ENCODE measurements around the gene IQCK. TPM values are rescaled to one million over a fixed set of nuclear protein-coding genes. Genes with fewer than 3 reads are reported as not detected.
A peak's percentile ranks its signal among the peaks of the same experiment; 100 is the strongest.

The IQCK gene
- total RNA-seq, 3 donors from 2014 or later, result 25.9 to 63.8 (median 34.7) TPM

DNA sequence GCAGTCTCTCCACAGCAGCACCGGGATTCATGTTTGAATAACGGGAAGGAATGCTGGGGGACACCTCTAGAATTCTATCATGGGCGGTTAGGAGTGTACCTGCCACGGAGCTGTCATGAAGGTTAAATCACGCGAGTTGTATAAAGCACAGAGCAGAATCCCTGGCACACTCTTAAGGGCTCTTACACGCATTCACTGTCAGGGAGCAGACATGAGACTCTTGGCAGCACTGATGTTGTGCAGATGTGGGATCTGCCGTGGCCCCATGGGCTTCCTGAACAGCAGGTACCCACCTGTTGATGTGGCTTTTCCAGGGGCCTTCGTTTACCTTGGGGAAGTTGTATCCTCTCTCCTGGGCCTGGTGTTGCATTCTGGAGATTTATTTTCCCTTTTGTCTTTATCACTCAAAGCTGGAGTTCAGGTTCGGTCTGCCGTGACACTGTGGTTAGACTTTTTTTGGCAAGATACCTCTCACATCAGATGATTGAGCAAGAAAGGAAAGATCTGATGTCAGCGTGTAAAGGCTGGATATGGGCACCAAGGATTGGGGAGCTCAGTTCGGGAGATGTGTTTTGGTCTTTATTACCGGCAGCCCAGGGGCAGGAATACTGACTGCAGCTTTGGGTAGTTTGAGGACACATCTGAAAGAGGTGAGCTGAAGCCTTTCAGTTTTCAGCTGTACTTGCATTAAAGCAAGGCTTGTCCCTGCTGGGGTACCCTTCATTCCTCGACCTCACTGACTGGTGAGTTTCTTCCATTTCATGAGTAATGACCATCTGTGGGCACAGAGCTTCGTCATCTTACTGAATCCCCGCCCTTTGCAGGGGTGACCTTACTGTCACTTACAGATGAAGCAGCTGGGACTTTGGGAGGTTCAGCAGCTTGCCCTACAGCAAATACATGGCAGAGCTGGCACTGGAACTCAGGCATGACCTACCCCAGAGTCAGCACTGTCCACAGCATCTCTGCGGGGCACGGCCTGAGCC lies 19.3 kb upstream of the IQCK start:
- H3K36me3 ChIP-seq, result no peaks in the 10 kb centered on the region
- peaks cover 7 to 10% of the 10 kb centered on the region in 2 donors for H3K4me1 ChIP-seq
- no peaks in the 10 kb centered on the region for H3K27me3 ChIP-seq
- DNase-seq (ENCODE audit: low spot score in 2 of 2), result no peak
- peak in 1 of 3 donors; percentile 8 for TF ChIP-seq POLR2AphosphoS5 (IDR thresholded peaks at IDR 0.05)
- no peak for TF ChIP-seq POLR2A (IDR thresholded peaks at IDR 0.05)
- intact Hi-C loops (cut with DNase I; ENCODE audit: low total_unique reads), result no loop called here
- no peaks in the 10 kb centered on the region for H3K9me3 ChIP-seq
- H3K27ac ChIP-seq, result peak overlapping the region; percentile 48 to 92
- no peak overlapping the region for H3K4me3 ChIP-seq

DNA sequence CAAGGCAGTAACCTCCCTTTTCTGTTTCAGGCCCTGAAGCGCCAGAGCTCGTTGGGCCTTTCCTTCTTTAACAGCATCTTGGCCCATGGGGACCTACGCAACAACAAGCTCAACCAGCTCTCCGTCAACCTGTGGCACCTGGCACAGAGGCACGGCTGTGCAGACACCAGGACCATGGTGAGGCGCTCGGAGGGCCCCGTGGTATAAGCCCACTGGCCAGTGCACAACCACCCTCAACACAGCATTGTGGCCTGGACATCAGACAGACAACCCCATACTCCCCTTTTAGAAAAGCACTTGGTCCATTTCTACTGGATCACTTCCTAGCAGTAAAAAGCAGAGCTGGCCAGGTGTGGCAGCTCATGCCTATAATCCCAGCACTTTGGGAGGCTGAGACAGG lies 18.6 kb upstream of the IQCK start:
- Histone ChIP-seq H3K4me1 (peaks cover 7 to 10% of the 10 kb centered on the region in 2 donors), H3K27me3 (no peaks in the 10 kb centered on the region), H3K4me3 (no peak overlapping the region), H3K36me3 (no peaks in the 10 kb centered on the region), H3K9me3 (no peaks in the 10 kb centered on the region), H3K27ac (peak overlapping the region; percentile 48 to 92)
- intact Hi-C loops (cut with DNase I; ENCODE audit: low total_unique reads), result no loop called here
- TF ChIP-seq POLR2AphosphoS5 (IDR thresholded peaks at IDR 0.05) (no peak), POLR2A (IDR thresholded peaks at IDR 0.05) (no peak)
- TF ChIP-seq, protein P1, sequence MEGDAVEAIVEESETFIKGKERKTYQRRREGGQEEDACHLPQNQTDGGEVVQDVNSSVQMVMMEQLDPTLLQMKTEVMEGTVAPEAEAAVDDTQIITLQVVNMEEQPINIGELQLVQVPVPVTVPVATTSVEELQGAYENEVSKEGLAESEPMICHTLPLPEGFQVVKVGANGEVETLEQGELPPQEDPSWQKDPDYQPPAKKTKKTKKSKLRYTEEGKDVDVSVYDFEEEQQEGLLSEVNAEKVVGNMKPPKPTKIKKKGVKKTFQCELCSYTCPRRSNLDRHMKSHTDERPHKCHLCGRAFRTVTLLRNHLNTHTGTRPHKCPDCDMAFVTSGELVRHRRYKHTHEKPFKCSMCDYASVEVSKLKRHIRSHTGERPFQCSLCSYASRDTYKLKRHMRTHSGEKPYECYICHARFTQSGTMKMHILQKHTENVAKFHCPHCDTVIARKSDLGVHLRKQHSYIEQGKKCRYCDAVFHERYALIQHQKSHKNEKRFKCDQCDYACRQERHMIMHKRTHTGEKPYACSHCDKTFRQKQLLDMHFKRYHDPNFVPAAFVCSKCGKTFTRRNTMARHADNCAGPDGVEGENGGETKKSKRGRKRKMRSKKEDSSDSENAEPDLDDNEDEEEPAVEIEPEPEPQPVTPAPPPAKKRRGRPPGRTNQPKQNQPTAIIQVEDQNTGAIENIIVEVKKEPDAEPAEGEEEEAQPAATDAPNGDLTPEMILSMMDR (IDR thresholded peaks at IDR 0.05), result no peak
- no peak for DNase-seq (ENCODE audit: low spot score in 2 of 2)

DNA sequence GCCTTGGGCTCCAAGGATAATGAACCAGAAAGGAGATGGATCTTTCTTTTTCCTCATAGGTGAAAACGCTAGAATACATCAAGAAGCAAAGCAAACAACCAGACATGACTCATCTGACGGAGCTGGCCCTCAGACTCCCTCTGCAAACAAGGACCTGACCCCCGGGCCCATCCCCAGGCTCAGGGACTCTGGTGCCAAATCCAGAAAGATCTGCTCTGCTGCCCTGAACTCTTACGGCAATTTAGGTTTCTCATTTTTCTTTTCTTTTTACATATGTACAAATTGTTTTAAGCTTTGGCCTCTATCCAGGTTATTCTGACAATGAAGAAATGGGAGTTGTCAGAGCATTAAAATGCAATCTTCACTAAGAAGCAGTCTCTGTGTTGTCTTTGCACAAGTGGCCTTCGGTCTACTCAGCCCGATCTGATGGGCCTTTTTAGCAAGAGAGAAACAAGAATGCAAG lies 17.7 kb upstream of the IQCK start:
- Histone ChIP-seq H3K27ac (peak overlapping the region; percentile 3 to 22), H3K4me1 (peaks cover 7 to 10% of the 10 kb centered on the region in 2 donors), H3K9me3 (no peaks in the 10 kb centered on the region), H3K4me3 (no peak overlapping the region), H3K36me3 (no peaks in the 10 kb centered on the region), H3K27me3 (no peaks in the 10 kb centered on the region)
- intact Hi-C loops (cut with DNase I; ENCODE audit: low total_unique reads), result no loop called here
- peak in 1 of 2 donors; percentile 63 for DNase-seq (ENCODE audit: low spot score in 2 of 2)
- TF ChIP-seq, protein P1 (IDR thresholded peaks at IDR 0.05), result no peak
- TF ChIP-seq POLR2A (IDR thresholded peaks at IDR 0.05), result no peak
- peak in 1 of 3 donors; percentile 30 for TF ChIP-seq POLR2AphosphoS5 (IDR thresholded peaks at IDR 0.05)

DNA sequence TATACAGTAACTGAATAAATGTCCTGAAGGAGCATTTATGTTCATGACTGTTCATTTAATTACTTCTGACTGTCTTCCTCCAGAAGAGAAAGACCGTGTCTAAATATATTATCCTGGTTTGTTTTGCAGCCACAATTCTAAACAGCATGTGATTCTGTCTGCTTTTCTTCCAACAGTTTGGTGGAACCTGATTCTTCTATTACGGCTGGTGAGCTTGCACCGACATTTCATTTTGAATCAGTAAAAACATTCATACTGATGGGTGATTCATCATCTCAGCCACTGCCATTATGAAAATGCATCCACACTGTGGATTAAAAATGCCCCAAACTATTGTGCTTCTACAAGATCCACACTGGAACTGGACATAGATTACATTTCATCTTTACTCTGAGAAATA lies 17.0 kb upstream of the IQCK start:
- DNase-seq (ENCODE audit: low spot score in 2 of 2), result no peak
- Histone ChIP-seq H3K36me3 (no peaks in the 10 kb centered on the region), H3K9me3 (no peaks in the 10 kb centered on the region), H3K4me1 (peaks cover 6 to 10% of the 10 kb centered on the region in 2 donors), H3K27ac (peak overlapping the region; percentile 3 to 22), H3K4me3 (no peak overlapping the region), H3K27me3 (no peaks in the 10 kb centered on the region)
- intact Hi-C loops (cut with DNase I; ENCODE audit: low total_unique reads), result no loop called here
- TF ChIP-seq POLR2AphosphoS5 (IDR thresholded peaks at IDR 0.05) (no peak), POLR2A (IDR thresholded peaks at IDR 0.05) (no peak)
- TF ChIP-seq, protein P1 (IDR thresholded peaks at IDR 0.05), result no peak

DNA sequence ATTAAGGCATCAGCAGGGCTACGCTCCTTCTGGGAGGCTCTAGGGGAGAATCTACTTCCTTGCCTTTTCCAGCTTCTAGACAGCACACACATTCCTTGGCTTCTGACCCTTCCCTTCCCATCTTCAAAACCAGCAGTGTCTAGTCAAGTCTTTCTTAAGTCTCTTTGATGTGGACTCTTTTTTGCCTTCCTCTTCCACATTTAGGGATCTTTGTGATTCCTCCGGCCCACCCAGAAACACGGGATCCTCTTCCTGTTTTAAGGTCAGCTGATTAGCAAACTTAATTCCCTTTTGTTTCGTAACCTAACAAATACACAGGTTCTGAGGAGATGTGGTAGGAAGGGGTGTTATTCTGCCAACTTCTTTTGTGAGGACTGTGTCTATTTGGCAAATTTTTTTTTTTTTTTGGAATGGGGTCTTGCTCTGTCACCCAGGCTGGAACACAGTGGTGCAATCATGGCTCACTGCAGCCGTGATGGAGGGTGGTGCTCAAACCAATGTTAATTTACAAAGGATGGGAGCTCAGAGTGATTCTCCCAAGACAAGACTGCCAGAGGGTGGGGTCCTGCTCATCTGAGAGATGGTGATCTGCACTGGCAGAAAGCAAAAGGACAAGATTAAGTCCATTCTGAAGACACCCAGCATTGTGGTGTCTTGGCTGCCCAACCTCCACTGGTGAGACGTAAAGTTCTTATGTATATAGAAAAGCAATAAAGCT lies 14.7 kb upstream of the IQCK start:
- no peaks in the 10 kb centered on the region for H3K4me1 ChIP-seq
- DNase-seq (ENCODE audit: low spot score in 2 of 2), result no peak
- TF ChIP-seq POLR2AphosphoS5 (IDR thresholded peaks at IDR 0.05), result no peak
- TF ChIP-seq, protein P1 (IDR thresholded peaks at IDR 0.05), result no peak
- no peak for TF ChIP-seq POLR2A (IDR thresholded peaks at IDR 0.05)
- no peak overlapping the region for H3K4me3 ChIP-seq
- no peaks in the 10 kb centered on the region for H3K27me3 ChIP-seq
- intact Hi-C loops (cut with DNase I; ENCODE audit: low total_unique reads), result no loop called here
- no peaks in the 10 kb centered on the region for H3K36me3 ChIP-seq
- H3K9me3 ChIP-seq, result no peaks in the 10 kb centered on the region
- no peak overlapping the region for H3K27ac ChIP-seq

Data from breast epithelium (tissue), 4 donors.